Activated CD4-positive, alpha-beta T cell treated with anti-CD3 and anti-CD28 coated beads, Interleukin-2, amount 50 U/mL, for 24 hours (primary cell): ENCODE results near the gene SGSH.

ENCODE experiments used
- DNase-seq, 2 donors: peaks; one replicate each; pipeline ENCODE4 v3.0.0-alpha.2; 2020; ENCODE audit warnings: low read depth in 1 of 2, low spot score in 1 of 2

The SGSH gene

DNA sequence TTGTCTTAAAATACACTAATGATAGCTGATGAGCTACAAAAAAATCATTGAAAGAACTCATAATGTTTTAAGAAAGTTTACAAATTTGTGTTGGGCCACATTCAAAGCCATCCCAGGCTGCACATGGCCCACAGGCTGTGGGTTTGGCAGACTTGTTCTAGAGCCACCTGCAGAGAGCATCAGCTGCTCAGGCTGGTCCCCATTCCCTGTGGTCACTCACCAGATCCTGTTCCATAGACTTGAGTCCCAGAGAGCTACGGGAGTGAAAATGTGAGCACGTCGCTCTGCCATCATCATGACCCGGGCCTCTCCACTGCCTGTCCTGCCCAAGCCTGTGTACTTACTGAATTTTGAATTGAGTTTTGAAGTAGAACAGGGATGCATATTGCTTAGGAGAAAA, 7.0 kb upstream of the SGSH start:
- no peak for DNase-seq

DNA sequence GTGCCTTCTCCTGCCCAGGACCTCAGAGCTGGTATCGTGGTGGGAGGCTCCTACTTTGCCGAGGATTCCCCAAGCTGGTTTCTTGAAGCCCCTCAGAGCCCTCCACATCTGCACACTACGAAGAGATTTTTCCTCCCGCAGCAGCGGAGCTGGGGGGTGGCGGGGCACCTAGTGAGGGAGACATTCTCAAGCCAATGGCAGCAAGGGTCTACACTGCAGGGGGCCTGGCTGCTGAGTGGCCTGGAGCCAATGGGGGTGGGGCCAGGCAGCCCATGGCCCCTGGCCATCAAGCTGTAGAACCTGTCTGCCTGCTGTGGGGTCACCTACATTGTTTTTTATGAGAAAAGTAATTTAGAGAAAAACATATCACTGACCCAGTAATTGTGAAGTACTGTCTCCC, 5.1 kb upstream of the SGSH start:
- no peak for DNase-seq

GRCh38 chr17:80224683-80225082, 4.5 kb upstream of the SGSH start:
- no peak for DNase-seq

- DNase-seq, result no peak
These were observed 3.8 kb upstream of the SGSH start for GRCh38 chr17:80223838-80224497.

GRCh38 chr17:80223142-80223815, 3.1 kb upstream of the SGSH start:
- DNase-seq, result no peak

DNA sequence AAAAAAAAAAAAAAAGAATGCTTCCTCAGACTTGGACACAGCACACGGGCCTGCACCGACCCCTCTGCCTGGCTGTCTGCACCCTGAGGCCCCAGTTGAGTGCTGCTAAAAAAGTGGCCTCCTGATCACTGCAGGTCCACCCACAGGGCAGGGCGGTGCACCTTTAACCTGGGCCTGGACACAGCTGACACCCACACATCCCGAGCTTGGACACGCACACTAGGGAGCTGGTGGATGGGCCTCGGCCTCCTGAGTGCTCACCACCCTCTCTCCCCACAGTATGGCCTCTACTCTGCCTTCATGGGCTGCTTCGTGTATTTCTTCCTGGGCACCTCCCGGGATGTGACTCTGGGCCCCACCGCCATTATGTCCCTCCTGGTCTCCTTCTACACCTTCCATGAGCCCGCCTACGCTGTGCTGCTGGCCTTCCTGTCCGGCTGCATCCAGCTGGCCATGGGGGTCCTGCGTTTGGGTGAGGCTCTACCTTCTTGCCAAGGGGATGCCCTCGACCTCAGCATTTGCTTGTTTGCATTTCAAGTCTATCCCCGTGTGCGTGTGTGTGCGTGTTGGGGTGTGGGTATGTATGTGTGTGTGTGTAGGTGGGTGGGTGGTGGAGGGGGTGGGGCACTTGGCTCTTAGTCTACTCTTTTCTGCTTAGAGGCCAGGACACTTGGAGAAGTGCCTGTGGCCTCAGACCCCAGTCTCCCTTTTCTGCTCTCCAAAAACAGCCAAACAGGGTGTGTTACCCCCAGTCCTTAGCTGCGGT, 2.4 kb upstream of the SGSH start:
- no peak for DNase-seq

DNA sequence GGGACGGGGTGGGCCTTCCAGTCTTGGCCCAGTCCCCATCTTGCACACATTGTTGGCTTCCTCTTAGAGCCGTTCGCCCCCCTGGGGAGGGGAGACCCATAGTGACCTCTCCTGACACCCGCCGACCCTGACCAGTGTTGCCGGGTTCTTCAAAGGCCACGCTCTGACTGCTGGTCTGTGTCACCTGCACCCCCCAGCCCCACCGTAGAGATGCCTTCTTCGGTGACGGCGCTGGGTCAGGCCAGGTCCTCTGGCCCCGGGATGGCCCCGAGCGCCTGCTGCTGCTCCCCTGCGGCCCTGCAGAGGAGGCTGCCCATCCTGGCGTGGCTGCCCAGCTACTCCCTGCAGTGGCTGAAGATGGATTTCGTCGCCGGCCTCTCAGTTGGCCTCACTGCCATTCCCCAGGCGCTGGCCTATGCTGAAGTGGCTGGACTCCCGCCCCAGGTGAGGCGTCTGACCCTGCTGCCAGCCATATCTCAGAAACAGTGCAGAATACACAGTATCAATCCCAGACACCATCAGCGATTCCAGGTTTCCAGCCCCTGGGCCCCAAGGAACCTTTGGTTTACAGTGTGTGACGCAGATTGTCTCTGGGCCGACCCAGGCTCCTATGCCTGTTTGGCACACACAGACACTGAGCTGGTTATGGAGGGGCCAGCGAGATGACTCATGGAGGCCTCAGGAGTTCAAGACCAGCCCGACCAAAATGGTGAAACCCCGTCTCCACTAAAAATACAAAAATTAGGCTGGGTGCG, 1.4 kb upstream of the SGSH start:
- no peak for DNase-seq

DNA sequence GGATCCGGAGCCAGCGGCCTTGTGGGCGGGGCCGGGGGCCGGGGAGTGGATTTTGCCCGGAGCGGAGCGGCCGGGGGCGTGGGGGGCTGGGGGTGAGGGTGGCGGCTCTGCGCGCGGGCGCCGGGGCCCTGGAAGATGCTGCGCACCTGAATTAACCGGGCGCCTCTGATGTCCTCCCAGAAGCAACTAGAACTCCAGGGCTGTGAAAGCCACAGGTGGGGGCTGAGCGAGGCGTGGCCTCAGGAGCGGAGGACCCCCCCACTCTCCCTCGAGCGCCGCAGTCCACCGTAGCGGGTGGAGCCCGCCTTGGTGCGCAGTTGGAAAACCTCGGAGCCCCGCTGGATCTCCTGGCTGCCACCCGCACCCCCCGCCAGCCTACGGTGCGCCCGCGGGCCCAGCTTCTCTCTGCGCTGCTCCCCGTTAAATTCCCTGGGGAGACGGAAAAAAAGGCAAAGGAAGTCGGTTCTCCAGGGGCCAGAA, 643 bp upstream of the SGSH start:
- no peak for DNase-seq

DNA sequence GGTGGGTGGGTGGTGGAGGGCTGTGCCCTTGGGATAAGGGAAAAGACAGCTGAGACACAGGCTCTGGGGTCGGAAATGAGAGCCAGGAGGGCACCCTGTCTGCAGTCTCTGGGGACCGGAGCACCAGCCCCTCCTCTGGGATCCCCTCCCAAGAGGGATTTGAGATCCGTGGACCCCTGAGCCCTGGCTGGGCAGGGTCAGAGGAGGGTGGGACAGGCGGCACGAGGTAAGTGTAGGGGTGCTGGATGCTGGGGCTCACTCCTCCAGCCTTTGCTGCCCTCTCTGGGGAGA, 425 bp downstream of the SGSH start:
- DNase-seq, result no peak

DNA sequence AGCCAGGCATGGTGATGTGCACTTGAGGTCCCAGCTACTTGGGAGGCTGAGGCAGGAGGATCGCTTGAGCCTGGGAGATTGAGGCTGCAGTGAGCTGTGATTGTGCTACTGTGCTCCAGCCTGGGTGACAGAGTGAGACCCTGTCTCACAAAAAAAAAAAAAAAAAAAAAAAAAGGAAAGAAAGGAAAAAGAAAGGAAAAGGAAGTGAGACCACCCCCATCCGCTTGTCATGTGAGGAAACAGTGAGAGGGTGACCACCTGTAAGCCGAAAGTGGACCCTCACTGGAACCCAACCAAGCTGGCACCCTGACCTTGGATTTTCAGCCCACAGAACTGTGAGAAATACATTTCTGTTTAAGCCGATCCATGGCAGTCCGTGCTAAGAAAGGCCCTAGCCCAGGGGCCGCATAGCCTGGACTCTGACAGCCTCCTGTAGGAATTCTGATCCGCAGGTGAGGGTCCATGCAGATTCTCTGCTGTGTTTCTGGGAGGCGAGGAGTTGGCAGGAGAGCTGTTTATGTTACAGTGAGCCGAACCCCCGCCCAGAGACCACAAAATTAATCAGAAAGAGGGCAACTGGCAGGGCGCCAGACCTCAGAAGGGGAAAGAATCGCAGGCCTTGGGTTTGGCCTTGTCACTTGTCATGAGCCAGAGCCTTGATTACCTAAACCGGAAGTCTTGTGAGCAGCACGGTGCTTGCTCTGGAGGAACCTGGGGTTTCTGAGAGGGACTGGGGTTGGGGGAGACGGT, 945 bp downstream of the SGSH start:
- peak; percentile 87 to 90 for DNase-seq

- DNase-seq, result no peak
These were observed 1.7 kb downstream of the SGSH start for GRCh38 chr17:80218391-80218790.

DNA sequence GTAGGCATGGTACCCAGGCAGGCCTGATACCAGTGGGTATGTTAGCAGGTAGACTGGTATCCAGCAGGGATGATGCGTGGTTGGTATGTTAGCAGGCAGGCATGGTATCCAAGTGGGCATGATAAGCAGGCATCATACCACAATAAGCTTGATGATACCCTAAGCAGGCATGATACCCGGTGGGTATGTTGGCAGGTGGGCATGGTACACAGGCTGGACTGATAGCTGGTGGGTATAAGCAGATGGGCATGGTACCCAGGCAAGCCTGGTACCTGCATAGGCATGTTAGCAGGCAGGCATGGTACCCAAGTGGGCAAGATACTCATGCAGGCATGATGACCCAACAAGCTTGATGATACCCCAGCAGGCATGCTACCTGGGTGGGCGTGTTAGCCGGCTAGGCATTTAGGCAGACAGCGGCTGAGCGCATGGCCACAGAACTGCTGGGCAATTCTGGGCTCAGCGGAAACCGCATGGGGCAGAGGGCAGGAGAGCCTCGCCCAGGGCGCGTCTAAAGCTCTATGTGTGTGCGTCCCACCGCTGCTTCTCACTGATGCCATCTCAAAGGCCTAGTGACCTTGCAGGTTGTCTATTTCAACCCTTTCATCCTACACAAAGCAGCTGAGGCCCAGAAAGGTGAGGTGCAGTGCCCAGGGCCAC, 2.3 kb downstream of the SGSH start:
- no peak for DNase-seq

GRCh38 chr17:80216473-80217456, 3.4 kb downstream of the SGSH start:
- DNase-seq, result no peak

GRCh38 chr17:80214878-80215210, 5.3 kb downstream of the SGSH start:
- no peak for DNase-seq

DNA sequence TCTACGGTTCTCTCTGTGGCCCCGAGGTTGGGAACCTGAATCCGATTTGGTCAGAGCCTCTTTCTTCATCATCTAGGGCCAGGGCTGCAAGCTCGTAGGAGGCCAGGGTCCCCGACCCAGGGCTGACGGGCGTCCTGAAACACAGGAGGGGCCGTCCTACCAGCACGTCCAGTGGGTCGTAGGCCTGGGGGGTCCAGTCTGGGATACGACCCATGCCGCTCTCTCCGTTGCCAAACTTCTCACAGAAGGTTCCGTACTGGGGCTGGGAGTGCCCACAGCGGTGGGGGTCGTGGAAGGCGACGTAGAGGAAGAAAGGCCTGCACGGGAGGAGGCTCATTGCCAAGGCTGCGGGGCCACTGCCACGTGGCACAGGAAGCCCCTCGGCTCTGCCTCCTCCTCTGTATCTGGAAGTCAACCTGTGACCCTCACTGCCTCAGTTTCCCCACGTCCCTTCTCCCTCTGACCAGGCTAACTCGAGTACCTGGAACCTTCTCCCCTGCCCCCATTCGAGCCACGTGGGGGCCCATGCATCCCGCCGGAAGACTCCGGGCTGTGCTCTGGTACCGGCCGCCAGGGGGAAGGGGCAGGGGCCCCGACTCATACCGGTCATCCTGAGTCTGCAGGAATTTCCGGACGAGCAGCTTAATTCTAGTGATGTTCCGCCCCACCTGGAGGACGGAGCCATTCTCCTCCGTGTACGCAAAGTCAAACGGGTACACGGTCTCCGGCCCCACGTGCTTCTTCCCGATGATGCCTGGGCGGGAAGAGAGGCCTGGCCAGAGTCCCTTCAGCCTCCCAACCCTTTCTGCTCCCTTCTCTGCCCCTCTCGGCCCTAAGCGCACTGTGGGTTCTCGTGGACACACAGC, 5.9 kb downstream of the SGSH start:
- no peak for DNase-seq

DNA sequence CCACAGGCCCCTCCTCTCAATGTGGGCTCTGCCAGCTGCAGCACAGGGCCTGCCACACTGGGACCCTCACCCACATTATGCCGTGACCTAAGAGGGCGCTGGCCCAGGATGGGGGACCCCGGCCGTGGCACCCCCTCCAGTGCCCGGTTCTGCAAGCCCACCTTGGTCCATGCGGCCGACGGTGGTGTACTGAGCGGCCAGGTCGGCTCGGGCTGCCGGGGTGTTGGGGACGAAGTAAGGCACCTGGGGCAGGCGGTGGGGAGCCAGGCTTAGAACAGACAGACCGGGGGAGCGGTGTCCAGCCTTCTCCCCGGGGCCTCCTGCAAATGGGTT, 6.5 kb downstream of the SGSH start:
- no peak for DNase-seq

- DNase-seq, result no peak
These were observed 7.0 kb downstream of the SGSH start for GRCh38 chr17:80212962-80213642.

DNA sequence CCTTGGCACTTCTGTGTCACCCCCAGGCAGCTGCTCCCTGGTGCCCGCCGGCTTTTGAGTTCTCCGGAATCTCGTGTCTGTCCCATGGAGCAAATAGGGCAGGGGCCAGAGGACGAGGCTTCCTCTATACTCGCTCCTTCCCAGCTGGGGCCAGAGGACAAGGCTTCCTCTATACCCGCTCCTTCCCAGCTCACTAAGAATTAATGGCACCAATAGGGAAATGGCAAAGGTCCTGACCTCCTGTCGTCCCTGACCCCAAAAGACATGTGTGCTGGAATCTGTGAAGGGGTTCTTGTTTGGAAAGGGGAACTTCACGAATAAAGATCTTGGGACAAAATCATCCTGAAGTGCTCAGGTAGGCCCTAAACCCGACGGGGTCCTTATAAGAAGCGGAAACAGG, 7.6 kb downstream of the SGSH start:
- no peak for DNase-seq
